ENCODE data around the gene CDH4.

The CDH4 gene

DNA sequence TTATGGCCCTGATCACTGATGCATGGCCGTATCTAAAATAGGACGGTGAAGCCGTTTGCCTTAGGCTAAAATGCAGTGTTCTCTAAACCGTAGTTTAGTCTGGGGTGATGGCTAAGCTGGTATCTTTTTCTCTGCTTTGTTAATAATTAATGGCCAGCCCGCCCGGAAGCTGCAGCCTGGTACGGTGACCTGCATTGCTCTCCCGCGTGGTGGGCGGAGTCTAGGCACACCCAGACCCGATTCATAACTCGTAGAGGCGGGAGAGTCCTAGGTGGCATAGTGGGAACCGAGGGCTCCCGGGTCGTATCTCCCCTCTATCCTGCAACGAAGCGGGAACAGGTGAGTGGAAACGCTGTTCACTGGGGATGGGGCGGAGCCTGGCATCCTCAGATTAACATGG lies 5.5 kb downstream of the CDH4 start:
- no peak for DNase-seq (ENCODE audit: low read depth)
- no peak overlapping the region for H3K4me3 ChIP-seq (ENCODE audit: low read depth, low read length)
- TF ChIP-seq, protein P1, sequence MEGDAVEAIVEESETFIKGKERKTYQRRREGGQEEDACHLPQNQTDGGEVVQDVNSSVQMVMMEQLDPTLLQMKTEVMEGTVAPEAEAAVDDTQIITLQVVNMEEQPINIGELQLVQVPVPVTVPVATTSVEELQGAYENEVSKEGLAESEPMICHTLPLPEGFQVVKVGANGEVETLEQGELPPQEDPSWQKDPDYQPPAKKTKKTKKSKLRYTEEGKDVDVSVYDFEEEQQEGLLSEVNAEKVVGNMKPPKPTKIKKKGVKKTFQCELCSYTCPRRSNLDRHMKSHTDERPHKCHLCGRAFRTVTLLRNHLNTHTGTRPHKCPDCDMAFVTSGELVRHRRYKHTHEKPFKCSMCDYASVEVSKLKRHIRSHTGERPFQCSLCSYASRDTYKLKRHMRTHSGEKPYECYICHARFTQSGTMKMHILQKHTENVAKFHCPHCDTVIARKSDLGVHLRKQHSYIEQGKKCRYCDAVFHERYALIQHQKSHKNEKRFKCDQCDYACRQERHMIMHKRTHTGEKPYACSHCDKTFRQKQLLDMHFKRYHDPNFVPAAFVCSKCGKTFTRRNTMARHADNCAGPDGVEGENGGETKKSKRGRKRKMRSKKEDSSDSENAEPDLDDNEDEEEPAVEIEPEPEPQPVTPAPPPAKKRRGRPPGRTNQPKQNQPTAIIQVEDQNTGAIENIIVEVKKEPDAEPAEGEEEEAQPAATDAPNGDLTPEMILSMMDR (IDR thresholded peaks at IDR 0.05; ENCODE audit: control insufficient read depth, extremely low read depth, insufficient read depth): no peak

DNA sequence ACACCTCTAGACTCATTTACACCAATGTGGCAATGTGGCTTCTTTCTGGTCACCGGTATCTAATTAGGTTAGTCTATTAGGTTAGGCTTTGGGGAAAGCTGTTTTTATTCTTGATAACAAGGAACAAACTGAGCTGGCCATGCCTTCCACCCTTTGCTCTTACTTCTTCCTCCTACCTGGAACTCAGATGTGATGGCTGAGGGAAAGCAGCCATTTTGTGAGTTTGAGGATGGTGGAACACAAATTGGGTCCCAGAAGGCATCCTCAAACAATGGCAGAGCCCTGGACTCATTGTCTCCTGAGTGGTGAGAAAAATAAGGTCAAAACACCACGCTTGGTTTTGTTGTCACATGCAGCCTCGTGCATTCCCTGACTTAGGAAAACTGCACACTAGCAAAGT lies 7.7 kb downstream of the CDH4 start:
- no peak for DNase-seq (ENCODE audit: low read depth)
- H3K4me3 ChIP-seq (ENCODE audit: low read depth, low read length): no peak overlapping the region
- TF ChIP-seq, protein P1 (IDR thresholded peaks at IDR 0.05; ENCODE audit: control insufficient read depth, extremely low read depth, insufficient read depth): no peak

DNA sequence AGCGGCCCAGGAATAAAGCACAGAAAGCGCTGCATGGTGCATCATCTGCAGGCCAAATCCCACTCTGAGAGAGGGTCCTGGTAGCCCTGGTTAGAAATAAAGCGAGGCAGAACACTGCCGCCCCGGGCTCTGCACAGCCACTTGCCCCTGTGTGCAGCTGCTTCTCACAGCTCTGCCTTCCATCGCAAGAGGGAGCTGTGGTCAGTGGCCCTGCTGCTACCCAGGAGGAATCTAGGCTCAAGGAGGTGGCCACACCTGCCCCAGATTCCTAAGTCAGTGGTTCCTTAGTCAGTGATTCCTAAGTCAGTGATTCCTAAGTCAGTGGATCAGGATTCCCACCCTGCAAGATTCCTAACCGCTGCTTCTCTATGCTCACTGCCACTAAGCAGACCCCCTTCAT lies 8.8 kb downstream of the CDH4 start:
- no peak for DNase-seq (ENCODE audit: low read depth)

DNA sequence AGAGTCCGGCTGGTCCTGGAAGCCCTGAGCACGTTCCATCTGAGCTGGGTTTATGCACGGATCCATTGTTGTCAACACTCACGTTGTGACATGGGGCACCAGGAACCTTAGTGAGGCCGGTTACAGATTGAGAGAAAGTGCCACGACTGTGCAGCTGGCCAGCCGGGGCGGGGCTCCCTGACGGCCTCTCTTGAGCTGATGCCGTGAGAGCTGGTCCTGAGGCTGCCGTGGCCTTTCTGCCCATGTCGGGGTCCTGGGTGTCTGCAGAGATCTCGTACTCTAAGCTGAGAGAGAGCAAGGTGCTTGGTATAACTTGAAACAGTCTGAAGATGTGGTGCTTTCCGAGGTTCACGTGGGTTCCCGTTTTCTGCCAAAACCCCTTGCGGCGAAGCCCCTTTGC lies 10.0 kb downstream of the CDH4 start:
- H3K4me3 ChIP-seq (ENCODE audit: low read depth, low read length): no peak overlapping the region
- TF ChIP-seq, protein P1 (IDR thresholded peaks at IDR 0.05; ENCODE audit: control insufficient read depth, extremely low read depth, insufficient read depth): no peak

More for the DNA sequence above, 8.8 kb downstream of the CDH4 start:
- H3K4me3 ChIP-seq (ENCODE audit: low read depth, low read length): no peak overlapping the region
- TF ChIP-seq, protein P1 (IDR thresholded peaks at IDR 0.05; ENCODE audit: control insufficient read depth, extremely low read depth, insufficient read depth): peak; percentile 38; the same call in 1 of the 2 replicates

DNA sequence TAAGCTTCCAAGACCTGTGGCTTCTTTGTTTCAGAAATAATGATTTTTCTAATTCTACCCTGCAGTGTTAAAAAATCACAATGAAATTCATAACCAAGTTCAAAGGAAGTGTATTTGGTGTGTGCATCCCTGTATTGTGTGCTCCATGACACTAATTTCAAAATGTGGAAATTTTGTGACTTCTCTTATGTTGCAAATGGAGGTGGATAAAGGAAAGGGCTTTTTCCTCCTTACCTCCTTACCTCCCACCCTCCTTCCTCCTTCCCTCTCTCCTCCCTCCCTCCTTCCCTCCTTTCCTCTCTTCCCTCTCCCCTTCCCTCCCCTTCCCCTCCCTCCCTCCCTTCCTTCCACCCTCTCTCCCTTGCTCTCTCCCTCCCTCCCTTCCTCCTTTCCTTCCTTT lies 10.5 kb downstream of the CDH4 start:
- no peak for DNase-seq (ENCODE audit: low read depth)
- H3K4me3 ChIP-seq (ENCODE audit: low read depth, low read length): no peak overlapping the region
- TF ChIP-seq, protein P1 (IDR thresholded peaks at IDR 0.05; ENCODE audit: control insufficient read depth, extremely low read depth, insufficient read depth): no peak

More for the DNA sequence above, 10.0 kb downstream of the CDH4 start:
- no peak for DNase-seq (ENCODE audit: low read depth)

DNA sequence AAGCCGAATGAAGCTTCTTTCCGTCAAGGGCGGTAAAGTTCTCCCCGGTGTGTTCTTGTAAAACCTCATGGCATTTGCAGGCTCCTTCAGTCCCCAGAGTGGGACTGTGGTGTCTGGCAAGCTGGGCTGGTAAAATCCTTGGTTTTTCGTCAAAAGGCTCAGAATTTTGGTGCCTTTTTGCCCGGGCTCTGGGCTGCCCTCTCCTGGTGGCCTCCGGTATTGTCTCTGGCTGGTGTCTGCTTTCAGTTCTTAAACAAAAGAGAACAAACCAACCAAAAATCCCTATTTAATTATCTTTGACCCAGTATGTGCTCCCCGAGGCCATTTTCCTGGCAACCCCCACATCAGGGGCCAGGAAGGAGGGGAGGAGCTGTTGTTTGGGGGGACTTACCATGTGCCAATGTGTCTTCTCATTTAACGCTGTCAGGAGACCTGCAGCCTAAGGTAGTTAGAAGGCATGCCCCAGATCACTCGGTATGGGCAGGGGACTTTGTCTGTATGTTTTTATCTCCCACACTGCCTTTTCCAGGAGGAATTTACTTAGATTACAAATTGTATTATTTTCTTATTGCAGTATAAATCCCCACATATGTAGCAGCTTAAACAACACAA lies 11.1 kb downstream of the CDH4 start:
- DNase-seq (ENCODE audit: low read depth): no peak
- TF ChIP-seq, protein P1 (IDR thresholded peaks at IDR 0.05; ENCODE audit: control insufficient read depth, extremely low read depth, insufficient read depth): peak; percentile 55
- H3K4me3 ChIP-seq (ENCODE audit: low read depth, low read length): no peak overlapping the region

DNA sequence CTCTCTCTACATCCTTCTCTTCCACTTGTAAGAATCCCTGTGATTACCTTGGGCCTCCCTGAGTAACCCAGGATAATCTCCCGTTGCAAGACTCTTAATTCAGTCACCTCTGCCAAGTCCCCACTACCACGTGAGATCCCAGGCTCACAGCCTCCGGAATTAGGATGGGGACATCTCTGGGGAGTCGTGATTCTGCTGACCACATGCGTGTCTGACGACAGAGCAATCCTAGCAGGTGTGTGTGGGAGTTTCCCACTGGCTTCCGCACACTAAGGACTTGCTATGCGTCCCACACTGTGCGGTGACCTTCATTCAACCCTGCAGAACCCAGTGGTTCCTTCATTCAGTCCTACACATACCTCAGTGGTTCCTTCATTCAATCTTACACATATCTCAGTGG lies 11.9 kb downstream of the CDH4 start:
- no peak overlapping the region for H3K4me3 ChIP-seq (ENCODE audit: low read depth, low read length)
- no peak for DNase-seq (ENCODE audit: low read depth)
- TF ChIP-seq, protein P1 (IDR thresholded peaks at IDR 0.05; ENCODE audit: control insufficient read depth, extremely low read depth, insufficient read depth): no peak

Measured in LNCaP clone FGC (cell line).